GM23248 (cell line): Measurements from ENCODE around the gene MYOM1.

Experiments used
- EZH2 ChIP-seq: fragments of 200-600 bp; sonication (generic); IDR thresholded peaks from 2 replicates; pipeline ENCODE4 v1.6.1; 2018; ENCODE audit warnings: antibody characterized with exemption, mild to moderate bottlenecking; ENCODE audit not compliant: insufficient read depth, poor library complexity, severe bottlenecking
- EZH2phosphoT487 ChIP-seq: fragments of 200-600 bp; sonication (generic); IDR thresholded peaks from 2 replicates; pipeline ENCODE4 v1.6.1; 2018; ENCODE audit warnings: antibody characterized with exemption, moderate library complexity, mild to moderate bottlenecking, low read depth; ENCODE audit not compliant: insufficient read depth

DNA sequence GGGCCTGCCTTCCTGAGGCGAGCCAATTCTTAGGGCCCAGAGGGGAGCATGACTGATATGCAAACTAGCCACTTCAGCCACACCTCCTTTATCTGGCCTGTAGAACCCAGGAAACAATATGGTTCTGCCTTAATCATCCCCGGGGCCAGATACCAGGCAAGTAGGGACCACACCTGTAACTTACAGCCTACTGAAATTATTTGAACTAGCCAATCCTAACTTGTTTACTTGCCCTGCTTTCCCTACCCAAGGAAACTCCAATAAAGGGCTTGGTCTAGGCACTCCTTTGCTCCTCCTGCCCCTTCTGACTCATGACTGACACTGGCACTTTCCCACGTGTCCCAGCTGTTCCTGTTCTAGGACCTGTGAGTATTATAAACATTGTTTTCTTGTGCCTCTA, 57.6 kb downstream of the MYOM1 start:
- TF ChIP-seq EZH2 (no peak), EZH2phosphoT487 (no peak)
